ENCODE data around the gene FAM174C. TPM values are rescaled to one million over a fixed set of nuclear protein-coding genes. Genes with fewer than 3 reads are reported as not detected.
A peak's percentile ranks its signal among the peaks of the same experiment; 100 is the strongest.

FAM174C gene
- total RNA-seq, result 10 to 100 TPM; 14.6 to 15.7 TPM
- polyA plus RNA-seq, result 10 to 100 TPM; 51.9 to 79.8 TPM

DNA sequence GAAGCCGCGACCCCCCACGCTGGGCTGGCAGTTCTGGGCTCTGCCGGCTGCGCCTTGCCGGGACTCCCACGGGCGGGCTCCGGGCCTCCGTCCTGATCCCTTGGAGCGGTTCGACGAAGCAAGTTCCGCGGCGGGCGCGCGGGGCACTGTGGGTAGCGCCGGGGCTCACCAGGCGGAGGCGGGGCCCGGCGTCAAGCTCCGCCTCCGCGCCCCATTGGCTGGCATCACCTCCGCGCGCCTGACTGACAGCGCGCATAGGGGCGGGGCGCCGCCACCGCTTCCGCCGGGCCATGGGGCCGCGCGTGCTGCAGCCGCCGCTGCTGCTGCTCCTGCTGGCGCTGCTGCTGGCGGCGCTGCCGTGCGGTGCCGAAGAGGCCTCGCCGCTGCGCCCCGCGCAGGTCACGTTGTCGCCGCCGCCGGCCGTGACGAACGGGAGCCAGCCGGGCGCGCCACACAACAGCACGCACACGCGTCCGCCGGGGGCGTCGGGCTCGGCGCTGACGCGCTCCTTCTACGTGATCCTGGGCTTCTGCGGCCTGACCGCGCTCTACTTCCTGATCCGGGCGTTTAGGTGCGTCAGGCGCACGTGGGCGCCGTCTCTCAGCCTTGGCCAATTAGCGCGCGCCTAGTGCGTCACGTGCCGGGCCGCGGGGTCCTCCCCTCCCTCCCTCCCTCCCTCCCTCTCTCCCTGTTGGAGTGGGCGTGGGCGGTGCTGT, at the start of gene FAM174C:
TSS of gene FAM174C (plus strand) at position 271 of the 716 bp plus-strand sequence. CDS start at position 291, 20 bp downstream.
- under 1% methylated on average over 98 of the region's 98 CpGs for WGBS
- Histone ChIP-seq H3K27me3 (ENCODE audit: control insufficient read depth in 4 of 4, insufficient read depth in 4 of 4, low read length in 3 of 4) (no peaks in the 10 kb centered on the region), H3K4me3 (ENCODE audit: low read depth in 1 of 3, low read length in 3 of 3) (peak within 1 kb of the TSS; percentile 55 to 66 (median 65)), H3K27ac (ENCODE audit: low read depth in 1 of 2, low read length in 2 of 2) (peak within 1 kb of the TSS; percentile 89 to 98), H3K9me3 (ENCODE audit: control insufficient read depth in 4 of 4, low read length in 3 of 4) (no peaks in the 10 kb centered on the region), H3K36me3 (ENCODE audit: control insufficient read depth in 4 of 4, insufficient read depth in 3 of 4, low read depth in 1 of 4, low read length in 3 of 4) (peaks cover 20 to 33% (median 23%) of the 10 kb centered on the region in 4 donors), H3K9ac (ENCODE audit: low read depth in 1 of 2, low read length in 2 of 2) (peak within 1 kb of the TSS; percentile 0 to 90), H3K4me1 (ENCODE audit: control insufficient read depth in 4 of 4, insufficient read depth in 4 of 4, low read length in 3 of 4) (peaks cover 22 to 67% (median 57%) of the 10 kb centered on the region in 4 donors)
- TF ChIP-seq EGR1 (IDR thresholded peaks at IDR 0.05; ENCODE audit: low read depth in 2 of 2), result peak; percentile 92 to 93
- no peak for TF ChIP-seq RXRA (IDR thresholded peaks at IDR 0.05)
- no peak for TF ChIP-seq FOXA2 (IDR thresholded peaks at IDR 0.05)
- no peak for TF ChIP-seq YY1 (IDR thresholded peaks at IDR 0.05)
- peak in 1 of 2 donors; percentile 49 for TF ChIP-seq GABPA (IDR thresholded peaks at IDR 0.05 in 1 of 2, conservative IDR thresholded peaks at IDR 0.05 in 1 of 2)
- peak; percentile 66 for TF ChIP-seq SP1 (IDR thresholded peaks at IDR 0.05)
- DNase-seq (ENCODE audit: low spot score), result peak; percentile 92

- Histone ChIP-seq H3K27me3 (ENCODE audit: control insufficient read depth in 4 of 4, insufficient read depth in 4 of 4, low read length in 3 of 4) (no peaks in the 10 kb centered on the region), H3K4me3 (ENCODE audit: low read depth in 1 of 3, low read length in 3 of 3) (no peak overlapping the region), H3K9me3 (ENCODE audit: control insufficient read depth in 4 of 4, low read length in 3 of 4) (no peaks in the 10 kb centered on the region), H3K4me1 (ENCODE audit: control insufficient read depth in 4 of 4, insufficient read depth in 4 of 4, low read length in 3 of 4) (peaks cover 0 to 5% (median 3%) of the 10 kb centered on the region in 4 donors), H3K36me3 (ENCODE audit: control insufficient read depth in 4 of 4, insufficient read depth in 3 of 4, low read depth in 1 of 4, low read length in 3 of 4) (peaks cover 0 to 25% (median 8%) of the 10 kb centered on the region in 4 donors), H3K9ac (ENCODE audit: low read depth in 1 of 2, low read length in 2 of 2) (no peak overlapping the region), H3K27ac (ENCODE audit: low read depth in 1 of 2, low read length in 2 of 2) (no peak overlapping the region)
- WGBS, result 97% methylated on average over 11 of the region's 11 CpGs
- DNase-seq (ENCODE audit: low spot score), result no peak
- TF ChIP-seq SP1 (IDR thresholded peaks at IDR 0.05) (no peak), RAD21 (IDR thresholded peaks at IDR 0.05) (no peak), CTCF (IDR thresholded peaks at IDR 0.05; ENCODE audit: low read depth, low read length, missing input control) (no peak), HNF4G (IDR thresholded peaks at IDR 0.05) (no peak), MAX (IDR thresholded peaks at IDR 0.05) (no peak), YY1 (IDR thresholded peaks at IDR 0.05) (no peak), RXRA (IDR thresholded peaks at IDR 0.05) (no peak), EGR1 (IDR thresholded peaks at IDR 0.05; ENCODE audit: low read depth in 2 of 2) (no peak), HNF4A (conservative IDR thresholded peaks at IDR 0.05) (no peak), TAF1 (conservative IDR thresholded peaks at IDR 0.05) (no peak), FOXA2 (IDR thresholded peaks at IDR 0.05) (no peak), FOXA1 (IDR thresholded peaks at IDR 0.05) (no peak), JUND (IDR thresholded peaks at IDR 0.05) (no peak), GABPA (IDR thresholded peaks at IDR 0.05 in 1 of 2, conservative IDR thresholded peaks at IDR 0.05 in 1 of 2) (no peak), NR2F2 (IDR thresholded peaks at IDR 0.05) (no peak), REST (IDR thresholded peaks at IDR 0.05) (no peak)
- TF ChIP-seq, protein P1, sequence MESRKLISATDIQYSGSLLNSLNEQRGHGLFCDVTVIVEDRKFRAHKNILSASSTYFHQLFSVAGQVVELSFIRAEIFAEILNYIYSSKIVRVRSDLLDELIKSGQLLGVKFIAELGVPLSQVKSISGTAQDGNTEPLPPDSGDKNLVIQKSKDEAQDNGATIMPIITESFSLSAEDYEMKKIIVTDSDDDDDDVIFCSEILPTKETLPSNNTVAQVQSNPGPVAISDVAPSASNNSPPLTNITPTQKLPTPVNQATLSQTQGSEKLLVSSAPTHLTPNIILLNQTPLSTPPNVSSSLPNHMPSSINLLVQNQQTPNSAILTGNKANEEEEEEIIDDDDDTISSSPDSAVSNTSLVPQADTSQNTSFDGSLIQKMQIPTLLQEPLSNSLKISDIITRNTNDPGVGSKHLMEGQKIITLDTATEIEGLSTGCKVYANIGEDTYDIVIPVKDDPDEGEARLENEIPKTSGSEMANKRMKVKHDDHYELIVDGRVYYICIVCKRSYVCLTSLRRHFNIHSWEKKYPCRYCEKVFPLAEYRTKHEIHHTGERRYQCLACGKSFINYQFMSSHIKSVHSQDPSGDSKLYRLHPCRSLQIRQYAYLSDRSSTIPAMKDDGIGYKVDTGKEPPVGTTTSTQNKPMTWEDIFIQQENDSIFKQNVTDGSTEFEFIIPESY (IDR thresholded peaks at IDR 0.05), result no peak
- TF ChIP-seq, protein P2, sequence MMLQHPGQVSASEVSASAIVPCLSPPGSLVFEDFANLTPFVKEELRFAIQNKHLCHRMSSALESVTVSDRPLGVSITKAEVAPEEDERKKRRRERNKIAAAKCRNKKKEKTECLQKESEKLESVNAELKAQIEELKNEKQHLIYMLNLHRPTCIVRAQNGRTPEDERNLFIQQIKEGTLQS (IDR thresholded peaks at IDR 0.05), result no peak
Measured at GRCh38 chr19:1226227-1226518, 49.2 kb upstream of the FAM174C start.

Measured in liver (tissue), 9 donors.